DOHH2 (cell line): ENCODE results near the gene CEP55.

Source experiments
- H3F3A ChIP-seq: fragments of 200-600 bp; sonication (generic), shearing (Covaris generic); 2 replicates; pipeline ENCODE4 v1.6.0; 2016; ENCODE audit warnings: antibody characterized with exemption, mild to moderate bottlenecking; ENCODE audit not compliant: control insufficient read depth, insufficient read depth
- H3K27ac ChIP-seq: fragments of 200-600 bp; sonication (generic); 2 replicates; pipeline ENCODE4 v1.5.1; 2014; ENCODE audit warnings: low read depth, mild to moderate bottlenecking, low read length, moderate library complexity
- H3K27me3 ChIP-seq: fragments of 200-600 bp; sonication (generic); 2 replicates; pipeline ENCODE4 v1.6.1; 2014; ENCODE audit warnings: mild to moderate bottlenecking, low read length, mixed read lengths; ENCODE audit not compliant: control insufficient read depth
- H3K36me3 ChIP-seq: fragments of 200-600 bp; sonication (generic); 2 replicates; pipeline ENCODE4 v1.6.1; 2014; ENCODE audit warnings: mild to moderate bottlenecking, low read length, moderate library complexity, mixed read lengths; ENCODE audit not compliant: control insufficient read depth
- H3K4me1 ChIP-seq: fragments of 200-600 bp; sonication (generic); 2 replicates; pipeline ENCODE4 v1.6.1; 2014; ENCODE audit warnings: mild to moderate bottlenecking, low read length, mixed read lengths; ENCODE audit not compliant: control insufficient read depth
- H3K4me2 ChIP-seq: fragments of 200-600 bp; sonication (generic); 2 replicates; pipeline ENCODE4 v1.6.0; 2014; ENCODE audit warnings: mild to moderate bottlenecking, low read length, moderate library complexity
- H3K4me3 ChIP-seq: fragments of 200-600 bp; sonication (generic); 2 replicates; pipeline ENCODE4 v1.5.1; 2014; ENCODE audit warnings: mild to moderate bottlenecking, low read length, mixed read lengths
- H3K79me2 ChIP-seq: fragments of 200-600 bp; sonication (generic); 2 replicates; pipeline ENCODE4 v1.6.1; 2014; ENCODE audit warnings: mild to moderate bottlenecking, low read length, mixed read lengths; ENCODE audit not compliant: control insufficient read depth
- H3K9me2 ChIP-seq: fragments of 200-600 bp; sonication (generic); replicated peaks from 2 replicates; pipeline ENCODE4 v1.6.1; 2014; ENCODE audit warnings: mild to moderate bottlenecking, low read length, mixed read lengths; ENCODE audit not compliant: control insufficient read depth
- H3K9me3 ChIP-seq: fragments of 200-600 bp; sonication (generic); 2 replicates; pipeline ENCODE4 v1.6.1; 2014; ENCODE audit warnings: antibody characterized with exemption, low read length, mixed read lengths; ENCODE audit not compliant: control insufficient read depth, insufficient read depth
- H4K20me1 ChIP-seq: fragments of 200-600 bp; sonication (generic); 2 replicates; pipeline ENCODE4 v1.6.0; 2014; ENCODE audit warnings: low read depth, mild to moderate bottlenecking, antibody characterized with exemption, low read length, moderate library complexity; ENCODE audit not compliant: control insufficient read depth, insufficient read depth
- EZH2phosphoT487 ChIP-seq: fragments of 200-600 bp; sonication (generic); IDR thresholded peaks from 2 replicates; pipeline ENCODE4 v1.6.1; 2017; ENCODE audit warnings: borderline replicate concordance, mild to moderate bottlenecking, antibody characterized with exemption, low read length, moderate library complexity, mixed read lengths
- TF ChIP-seq, protein P1 (sequence below): fragments of 200-600 bp; sonication (generic); IDR thresholded peaks from one replicate; pipeline ENCODE4 v1.5.1; 2014; ENCODE audit warnings: antibody characterized with exemption, mild to moderate bottlenecking, low read depth, low read length; ENCODE audit not compliant: poor library complexity, severe bottlenecking

CEP55 gene

GRCh38 chr10:93488956-93489528, 7.4 kb upstream of the CEP55 start:
- Histone ChIP-seq H3K27ac (no peak overlapping the region), H3K4me3 (no peak overlapping the region), H3K4me2 (no peak overlapping the region), H3F3A (no peaks in the 10 kb centered on the region), H3K36me3 (no peaks in the 10 kb centered on the region), H3K9me2 (no peaks in the 10 kb centered on the region), H4K20me1 (no peaks in the 10 kb centered on the region), H3K27me3 (peaks cover 7% of the 10 kb centered on the region; the same call in 1 of the 2 replicates), H3K9me3 (no peaks in the 10 kb centered on the region), H3K79me2 (no peaks in the 10 kb centered on the region), H3K4me1 (no peaks in the 10 kb centered on the region)
- TF ChIP-seq, protein P1, sequence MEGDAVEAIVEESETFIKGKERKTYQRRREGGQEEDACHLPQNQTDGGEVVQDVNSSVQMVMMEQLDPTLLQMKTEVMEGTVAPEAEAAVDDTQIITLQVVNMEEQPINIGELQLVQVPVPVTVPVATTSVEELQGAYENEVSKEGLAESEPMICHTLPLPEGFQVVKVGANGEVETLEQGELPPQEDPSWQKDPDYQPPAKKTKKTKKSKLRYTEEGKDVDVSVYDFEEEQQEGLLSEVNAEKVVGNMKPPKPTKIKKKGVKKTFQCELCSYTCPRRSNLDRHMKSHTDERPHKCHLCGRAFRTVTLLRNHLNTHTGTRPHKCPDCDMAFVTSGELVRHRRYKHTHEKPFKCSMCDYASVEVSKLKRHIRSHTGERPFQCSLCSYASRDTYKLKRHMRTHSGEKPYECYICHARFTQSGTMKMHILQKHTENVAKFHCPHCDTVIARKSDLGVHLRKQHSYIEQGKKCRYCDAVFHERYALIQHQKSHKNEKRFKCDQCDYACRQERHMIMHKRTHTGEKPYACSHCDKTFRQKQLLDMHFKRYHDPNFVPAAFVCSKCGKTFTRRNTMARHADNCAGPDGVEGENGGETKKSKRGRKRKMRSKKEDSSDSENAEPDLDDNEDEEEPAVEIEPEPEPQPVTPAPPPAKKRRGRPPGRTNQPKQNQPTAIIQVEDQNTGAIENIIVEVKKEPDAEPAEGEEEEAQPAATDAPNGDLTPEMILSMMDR, result no peak
- TF ChIP-seq EZH2phosphoT487, result no peak

DNA sequence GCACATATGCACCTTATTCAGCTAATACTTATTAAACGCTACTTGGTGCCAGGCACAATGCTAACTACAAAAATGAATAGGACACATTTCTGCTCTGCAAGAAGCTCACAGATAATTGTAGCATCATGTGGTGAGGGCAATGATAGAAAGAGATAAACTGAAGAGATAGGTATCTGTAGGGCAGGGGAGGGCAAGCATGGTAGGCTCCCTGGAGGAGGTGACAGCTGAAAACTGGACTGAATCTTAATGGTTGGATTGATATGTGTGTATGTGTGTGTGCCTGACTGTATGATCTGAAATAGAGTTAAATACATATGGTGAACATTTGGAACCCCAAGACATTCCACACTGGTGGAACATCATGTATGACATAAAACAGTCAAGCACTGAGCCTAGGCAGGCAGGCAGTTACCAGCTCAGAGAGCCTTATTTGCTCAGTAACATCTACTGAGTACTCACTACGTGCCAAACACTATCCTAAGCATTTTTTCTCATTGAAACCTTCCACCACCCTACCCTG, 4.8 kb upstream of the CEP55 start:
- Histone ChIP-seq H3K9me2 (no peaks in the 10 kb centered on the region), H3K4me3 (no peak overlapping the region), H3K36me3 (no peaks in the 10 kb centered on the region), H3F3A (no peaks in the 10 kb centered on the region), H4K20me1 (no peaks in the 10 kb centered on the region), H3K27ac (no peak overlapping the region), H3K4me1 (peaks cover 5% of the 10 kb centered on the region), H3K79me2 (peaks cover 2% of the 10 kb centered on the region), H3K4me2 (no peak overlapping the region), H3K9me3 (no peaks in the 10 kb centered on the region), H3K27me3 (peaks cover 3% of the 10 kb centered on the region; the same call in 1 of the 2 replicates)
- TF ChIP-seq EZH2phosphoT487, result no peak
- TF ChIP-seq, protein P1, result no peak

DNA sequence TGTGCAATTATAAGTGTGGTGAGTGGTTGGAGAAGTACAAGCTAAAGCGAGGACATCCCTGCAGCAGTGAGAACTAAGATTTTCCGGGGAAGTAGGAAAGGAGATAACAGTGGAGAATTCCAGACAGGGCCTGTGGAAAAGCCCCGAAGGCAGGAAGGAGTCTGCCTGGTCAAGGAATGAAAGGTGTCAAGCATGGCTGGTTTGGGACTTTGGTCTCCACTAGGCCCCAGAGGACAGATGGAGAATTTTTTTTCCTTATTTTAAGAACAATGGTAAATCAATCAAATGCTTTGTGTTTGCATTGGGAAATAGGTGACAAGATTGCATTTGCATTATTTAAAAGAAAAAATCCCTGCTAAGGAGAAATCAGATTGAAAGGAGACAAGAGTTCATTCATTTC, 3.2 kb upstream of the CEP55 start:
- H3K9me3 ChIP-seq, result no peaks in the 10 kb centered on the region
- H3K4me2 ChIP-seq, result no peak overlapping the region
- H3K79me2 ChIP-seq, result peaks cover 17% of the 10 kb centered on the region
- peaks cover 3% of the 10 kb centered on the region; the same call in 1 of the 2 replicates for H3K27me3 ChIP-seq
- no peaks in the 10 kb centered on the region for H4K20me1 ChIP-seq
- no peak overlapping the region for H3K4me3 ChIP-seq
- H3K4me1 ChIP-seq, result peaks cover 13% of the 10 kb centered on the region
- H3K27ac ChIP-seq, result no peak overlapping the region
- TF ChIP-seq EZH2phosphoT487, result no peak
- TF ChIP-seq, protein P1, result no peak
- H3F3A ChIP-seq, result no peaks in the 10 kb centered on the region
- H3K36me3 ChIP-seq, result peaks cover 1% of the 10 kb centered on the region; the same call in 1 of the 2 replicates
- no peaks in the 10 kb centered on the region for H3K9me2 ChIP-seq
